Stimulated activated CD4-positive, alpha-beta T cell treated with anti-CD3 and anti-CD28 coated beads, Interleukin-15, amount 100 ng/mL, for 1 hour (primary cell): ENCODE results near the gene GHRH.

Source experiments
- DNase-seq, 2 donors: peaks; one replicate each; pipeline ENCODE4 v3.0.0-alpha.2; 2020; ENCODE audit warnings: low read depth in 1 of 2, low spot score in 1 of 2

GHRH gene

DNA sequence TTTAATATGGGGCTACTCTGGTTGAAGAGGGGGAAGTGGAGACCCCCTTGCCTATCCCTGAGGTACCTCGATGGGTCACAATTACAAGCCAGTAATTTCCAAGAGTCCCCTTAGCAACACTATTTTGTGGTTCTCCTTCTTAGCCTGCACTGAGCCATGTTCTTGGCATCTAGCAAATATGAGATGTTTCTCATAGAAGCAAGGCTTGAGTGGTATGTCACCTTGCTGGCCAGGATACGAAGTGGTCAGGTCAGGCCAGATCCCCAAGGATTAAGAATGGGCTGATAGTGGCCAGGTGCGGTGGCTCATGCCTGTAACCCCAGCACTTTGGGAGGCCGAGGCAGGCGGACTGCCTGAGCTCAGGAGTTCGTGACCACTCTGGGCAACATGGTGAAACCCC lies 2.1 kb upstream of the GHRH start:
- no peak for DNase-seq

DNA sequence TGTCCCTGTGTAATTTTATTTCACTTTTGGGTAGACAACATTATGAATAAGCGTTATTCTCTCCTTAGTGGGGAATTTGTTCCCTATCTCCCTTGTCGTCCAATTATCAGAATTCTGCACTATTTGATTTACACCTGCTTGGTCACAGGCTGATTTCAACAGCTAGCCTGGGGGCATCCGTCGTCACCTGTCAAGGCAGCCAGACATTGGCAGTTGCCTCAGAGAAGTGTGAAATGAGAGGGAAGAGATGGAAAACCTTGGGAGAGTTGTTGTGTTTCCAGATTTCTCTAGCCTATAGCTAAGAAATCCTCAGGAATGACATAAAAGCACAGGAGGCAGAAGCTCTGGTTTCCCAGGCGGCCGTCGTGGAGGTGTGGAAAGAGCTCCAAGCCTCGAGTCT lies 891 bp upstream of the GHRH start:
- DNase-seq = no peak

- DNase-seq = no peak
Observed at GRCh38 chr20:37260923-37261322, 691 bp downstream of the GHRH start.

- DNase-seq = no peak
Observed at GRCh38 chr20:37259865-37260264, 1.7 kb downstream of the GHRH start.

- DNase-seq = no peak
Observed at GRCh38 chr20:37259031-37259430, 2.6 kb downstream of the GHRH start.

GRCh38 chr20:37257988-37258387 lies 3.6 kb downstream of the GHRH start:
- no peak for DNase-seq

DNA sequence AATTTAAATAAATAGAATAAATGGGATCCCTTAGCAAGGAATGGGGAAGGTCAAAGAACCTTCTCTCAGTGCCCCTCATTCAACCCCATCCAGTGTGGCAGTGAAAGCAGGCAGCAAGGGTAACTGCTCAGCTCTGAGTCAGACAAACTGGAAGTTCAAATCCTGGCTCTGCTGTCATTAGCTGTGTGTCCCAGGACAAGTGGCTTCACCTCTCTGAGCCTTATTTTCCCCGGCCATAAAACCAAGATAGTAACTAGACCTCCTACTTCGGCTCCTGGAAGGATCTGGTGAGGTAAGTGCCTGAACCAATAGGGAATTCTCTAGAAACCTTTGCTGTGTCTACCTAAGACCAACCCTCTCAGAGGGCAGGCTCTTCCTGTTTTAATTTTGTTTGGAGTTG lies 4.1 kb downstream of the GHRH start:
- DNase-seq = no peak

DNA sequence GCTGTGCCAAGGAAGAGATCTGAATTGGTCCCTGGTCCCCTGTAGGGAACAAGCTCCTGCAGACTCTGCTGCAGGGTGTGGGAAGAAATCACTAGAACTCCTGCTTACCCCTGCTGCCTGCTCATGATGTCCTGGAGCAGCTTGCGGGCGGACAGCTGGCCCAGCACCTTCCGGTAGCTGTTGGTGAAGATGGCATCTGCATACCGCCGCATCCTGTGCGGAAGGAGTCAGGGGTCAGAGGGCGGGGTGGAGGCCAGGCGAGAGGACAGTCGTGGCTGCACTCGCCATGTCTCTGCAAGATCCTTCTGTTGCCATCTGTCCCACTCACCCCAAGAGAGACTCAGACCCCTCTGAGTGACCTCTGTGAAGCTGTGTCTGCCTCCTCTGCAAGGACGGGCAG lies 5.3 kb downstream of the GHRH start:
- DNase-seq = no peak

DNA sequence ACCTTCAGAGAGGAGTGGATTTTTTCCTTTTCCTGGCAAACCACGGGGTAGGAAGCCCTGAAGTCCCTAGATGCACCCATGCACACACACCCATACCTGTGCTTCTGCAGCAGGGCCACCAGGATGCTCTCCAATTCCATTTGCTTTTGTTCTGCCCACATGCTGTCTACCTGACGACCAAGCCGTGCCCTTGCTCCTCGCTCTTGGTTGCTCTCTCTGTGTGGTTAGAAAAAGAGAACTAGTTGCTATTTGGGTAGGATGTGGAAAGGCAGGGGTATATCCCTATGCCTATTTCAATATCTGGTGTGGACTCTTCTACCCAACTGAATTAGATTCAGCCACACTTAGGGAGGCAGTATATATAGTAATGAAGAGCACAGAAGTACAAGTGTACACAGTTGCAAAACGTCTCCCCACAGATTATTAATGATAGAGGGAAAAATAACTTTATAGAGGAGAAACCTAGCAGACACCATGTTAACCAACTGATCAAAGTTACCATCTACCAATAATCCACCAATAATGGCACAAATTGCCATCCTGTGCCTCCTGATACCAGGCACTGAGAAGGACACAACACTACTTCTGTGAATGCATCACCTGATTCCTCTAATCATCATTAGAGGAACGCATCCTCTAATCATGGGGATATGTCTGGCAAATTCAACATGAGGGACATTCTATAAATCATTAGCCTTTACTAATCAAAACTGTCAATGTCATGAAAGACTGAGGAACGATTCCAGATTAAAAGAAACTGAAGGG lies 7.3 kb downstream of the GHRH start:
- no peak for DNase-seq

- DNase-seq = no peak
Observed at GRCh38 chr20:37253087-37253486, 8.5 kb downstream of the GHRH start.

- DNase-seq = no peak
Observed at GRCh38 chr20:37251825-37252477, 9.7 kb downstream of the GHRH start.

- no peak for DNase-seq
Observed at GRCh38 chr20:37249304-37249703, 12.3 kb downstream of the GHRH start.

- DNase-seq = no peak
Observed at GRCh38 chr20:37247547-37247946, 14.1 kb downstream of the GHRH start.

GRCh38 chr20:37246736-37247135 lies 14.9 kb downstream of the GHRH start:
- no peak for DNase-seq

DNA sequence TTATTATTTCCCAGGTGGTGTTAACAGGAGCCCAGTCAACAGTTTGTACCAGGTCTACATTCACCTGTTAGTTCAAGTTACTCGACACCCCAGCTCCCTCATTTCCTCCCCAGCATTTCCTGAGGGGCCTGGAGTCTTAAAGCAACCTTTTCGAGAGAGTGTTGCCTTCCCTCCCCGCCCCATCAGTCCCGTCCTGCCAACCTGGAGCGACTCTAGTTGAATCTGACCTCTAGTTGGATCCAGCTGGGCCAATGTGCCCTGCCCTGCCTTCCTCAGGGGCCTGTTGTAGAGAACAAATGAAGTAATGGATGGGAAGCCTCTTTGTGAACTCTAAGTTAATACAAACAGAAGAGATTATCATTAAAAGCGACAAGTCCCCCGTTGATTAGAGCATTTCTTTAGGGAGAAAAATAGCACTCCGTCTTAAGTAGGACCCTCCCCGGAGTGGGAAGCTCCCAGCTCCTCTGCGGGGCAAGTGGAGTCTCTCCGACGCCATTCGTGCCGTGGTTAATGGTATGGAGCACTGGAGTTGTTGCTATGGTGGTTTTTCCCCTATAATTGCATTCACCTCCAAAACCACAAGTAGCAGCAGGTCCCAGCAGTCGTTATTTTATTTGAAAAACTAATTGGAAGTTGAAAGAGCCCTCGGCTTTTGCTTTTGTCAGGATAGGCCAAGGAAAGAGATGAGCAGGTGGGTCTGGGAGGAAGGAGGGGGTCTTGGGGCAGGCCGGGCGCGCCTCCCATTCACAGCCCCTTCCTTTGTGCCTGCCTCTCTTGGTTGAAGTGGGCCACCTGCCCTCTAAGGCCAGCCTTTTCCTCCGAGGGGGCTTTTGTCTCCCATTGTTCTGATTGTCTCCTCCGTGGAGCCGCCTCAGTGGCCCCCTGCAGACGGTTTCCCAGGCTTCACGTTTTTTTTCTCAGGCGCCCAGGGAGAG lies 16.1 kb downstream of the GHRH start:
- no peak for DNase-seq

DNA sequence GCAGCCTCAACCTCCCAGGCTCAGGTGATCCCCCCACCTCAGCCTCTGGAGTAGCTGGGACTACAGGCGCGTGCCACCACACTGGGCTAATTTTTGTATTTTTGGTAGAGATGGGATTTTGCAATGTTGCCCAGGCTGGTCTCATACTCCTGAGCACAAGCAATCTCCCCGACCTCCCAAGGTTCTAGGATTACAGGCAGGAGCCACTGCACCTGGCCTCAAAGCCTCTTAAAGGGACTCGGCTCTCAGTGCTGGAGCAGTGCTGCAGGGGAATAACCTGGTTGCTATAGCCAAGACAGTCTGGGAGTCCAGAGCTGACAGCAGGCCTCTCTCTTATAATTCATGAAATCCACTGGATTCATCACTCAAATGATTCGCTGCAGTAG lies 17.0 kb downstream of the GHRH start:
- no peak for DNase-seq

- no peak for DNase-seq
Observed at GRCh38 chr20:37243937-37244571, 17.6 kb downstream of the GHRH start.

- DNase-seq = no peak
Observed at GRCh38 chr20:37243076-37243936, 18.3 kb downstream of the GHRH start.

DNA sequence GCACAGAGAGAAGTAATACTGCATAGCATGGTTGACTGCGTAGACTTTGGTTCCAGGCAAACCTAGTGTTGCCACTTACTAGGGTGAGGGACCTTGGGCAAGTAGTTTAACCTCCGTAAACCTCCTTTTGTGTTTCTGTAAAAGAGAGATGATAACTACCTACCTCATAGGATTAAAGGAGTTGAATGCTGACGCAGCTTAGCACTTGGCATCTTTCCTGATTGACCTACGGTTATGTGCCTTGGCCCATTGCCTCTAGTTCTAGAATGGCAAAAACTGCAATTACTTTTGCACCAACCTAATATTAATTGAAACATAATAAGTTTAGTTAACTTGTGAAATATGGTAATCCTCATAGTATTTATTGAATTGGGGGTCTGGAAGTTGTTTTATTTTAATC lies 19.1 kb downstream of the GHRH start:
- no peak for DNase-seq

- no peak for DNase-seq
Observed at GRCh38 chr20:37240337-37241067, 21.1 kb downstream of the GHRH start.
